ENCODE results near the gene TGFB2.

- TF ChIP-seq, protein P1, sequence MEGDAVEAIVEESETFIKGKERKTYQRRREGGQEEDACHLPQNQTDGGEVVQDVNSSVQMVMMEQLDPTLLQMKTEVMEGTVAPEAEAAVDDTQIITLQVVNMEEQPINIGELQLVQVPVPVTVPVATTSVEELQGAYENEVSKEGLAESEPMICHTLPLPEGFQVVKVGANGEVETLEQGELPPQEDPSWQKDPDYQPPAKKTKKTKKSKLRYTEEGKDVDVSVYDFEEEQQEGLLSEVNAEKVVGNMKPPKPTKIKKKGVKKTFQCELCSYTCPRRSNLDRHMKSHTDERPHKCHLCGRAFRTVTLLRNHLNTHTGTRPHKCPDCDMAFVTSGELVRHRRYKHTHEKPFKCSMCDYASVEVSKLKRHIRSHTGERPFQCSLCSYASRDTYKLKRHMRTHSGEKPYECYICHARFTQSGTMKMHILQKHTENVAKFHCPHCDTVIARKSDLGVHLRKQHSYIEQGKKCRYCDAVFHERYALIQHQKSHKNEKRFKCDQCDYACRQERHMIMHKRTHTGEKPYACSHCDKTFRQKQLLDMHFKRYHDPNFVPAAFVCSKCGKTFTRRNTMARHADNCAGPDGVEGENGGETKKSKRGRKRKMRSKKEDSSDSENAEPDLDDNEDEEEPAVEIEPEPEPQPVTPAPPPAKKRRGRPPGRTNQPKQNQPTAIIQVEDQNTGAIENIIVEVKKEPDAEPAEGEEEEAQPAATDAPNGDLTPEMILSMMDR (IDR thresholded peaks at IDR 0.05) = no peak
- TF ChIP-seq, protein P2, sequence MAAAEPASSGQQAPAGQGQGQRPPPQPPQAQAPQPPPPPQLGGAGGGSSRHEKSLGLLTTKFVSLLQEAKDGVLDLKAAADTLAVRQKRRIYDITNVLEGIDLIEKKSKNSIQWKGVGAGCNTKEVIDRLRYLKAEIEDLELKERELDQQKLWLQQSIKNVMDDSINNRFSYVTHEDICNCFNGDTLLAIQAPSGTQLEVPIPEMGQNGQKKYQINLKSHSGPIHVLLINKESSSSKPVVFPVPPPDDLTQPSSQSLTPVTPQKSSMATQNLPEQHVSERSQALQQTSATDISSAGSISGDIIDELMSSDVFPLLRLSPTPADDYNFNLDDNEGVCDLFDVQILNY (CRISPR knock-in tag; IDR thresholded peaks at IDR 0.05) = no peak
- TF ChIP-seq GABPB1 (CRISPR knock-in tag; IDR thresholded peaks at IDR 0.05) (no peak), PREB (CRISPR knock-in tag; IDR thresholded peaks at IDR 0.05; ENCODE audit: borderline replicate concordance) (no peak), NR2C2 (CRISPR knock-in tag; IDR thresholded peaks at IDR 0.05) (no peak), CREB1 (CRISPR knock-in tag; IDR thresholded peaks at IDR 0.05) (no peak), ZNF138 (CRISPR knock-in tag; conservative IDR thresholded peaks at IDR 0.05) (no peak)
- TF ChIP-seq, protein P3, sequence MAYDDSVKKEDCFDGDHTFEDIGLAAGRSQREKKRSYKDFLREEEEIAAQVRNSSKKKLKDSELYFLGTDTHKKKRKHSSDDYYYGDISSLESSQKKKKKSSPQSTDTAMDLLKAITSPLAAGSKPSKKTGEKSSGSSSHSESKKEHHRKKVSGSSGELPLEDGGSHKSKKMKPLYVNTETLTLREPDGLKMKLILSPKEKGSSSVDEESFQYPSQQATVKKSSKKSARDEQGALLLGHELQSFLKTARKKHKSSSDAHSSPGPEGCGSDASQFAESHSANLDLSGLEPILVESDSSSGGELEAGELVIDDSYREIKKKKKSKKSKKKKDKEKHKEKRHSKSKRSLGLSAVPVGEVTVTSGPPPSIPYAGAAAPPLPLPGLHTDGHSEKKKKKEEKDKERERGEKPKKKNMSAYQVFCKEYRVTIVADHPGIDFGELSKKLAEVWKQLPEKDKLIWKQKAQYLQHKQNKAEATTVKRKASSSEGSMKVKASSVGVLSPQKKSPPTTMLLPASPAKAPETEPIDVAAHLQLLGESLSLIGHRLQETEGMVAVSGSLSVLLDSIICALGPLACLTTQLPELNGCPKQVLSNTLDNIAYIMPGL (CRISPR knock-in tag; IDR thresholded peaks at IDR 0.05) = no peak
Observed at GRCh38 chr1:218454700-218455282, 109.7 kb downstream of the TGFB2 start.

Data from WTC11 (cell line).